ENCODE measurements around the gene EHMT1. TPM values are rescaled to one million over a fixed set of nuclear protein-coding genes. Genes with fewer than 3 reads are reported as not detected.

EHMT1 gene
- total RNA-seq, 6 experiments from 2014 or later = 26.8 to 51.9 (median 36.7) TPM

GRCh38 chr9:137797206-137798120 is 178.7 kb downstream of the EHMT1 start:
- ATAC-seq = no peak
- TF ChIP-seq POLR2A (IDR thresholded peaks at IDR 0.05) (no peak), CTCF (IDR thresholded peaks at IDR 0.05) (no peak)
- H3K9me3 ChIP-seq = no peaks in the 10 kb centered on the region
- no peak overlapping the region for H3K27ac ChIP-seq
- H3K4me1 ChIP-seq = peaks cover 0 to 12% (median 3%) of the 10 kb centered on the region in 4 donors
- H3K27me3 ChIP-seq = no peaks in the 10 kb centered on the region
- no peak overlapping the region for H3K4me3 ChIP-seq
- H3K36me3 ChIP-seq = peaks cover 0 to 28% (median 8%) of the 10 kb centered on the region in 4 donors
- WGBS (ENCODE audit: insufficient coverage, low coverage, low lambda C conversion rate, missing lambda C conversion rate) = 93% methylated on average over 16 of the region's 19 CpGs
- peak in 1 of 3 donors; percentile 39 for DNase-seq
- intact Hi-C loops (cut with DNase I) = no loop called here

- 97% methylated on average over 9 of the region's 9 CpGs for WGBS (ENCODE audit: insufficient coverage, low coverage, low lambda C conversion rate, missing lambda C conversion rate)
- Histone ChIP-seq H3K4me3 (no peak overlapping the region), H3K27ac (no peak overlapping the region), H3K4me1 (peaks cover 0 to 12% (median 3%) of the 10 kb centered on the region in 4 donors), H3K9me3 (no peaks in the 10 kb centered on the region), H3K27me3 (no peaks in the 10 kb centered on the region), H3K36me3 (peaks cover 0 to 30% (median 9%) of the 10 kb centered on the region in 4 donors)
- no peak for ATAC-seq
- DNase-seq = no peak
- TF ChIP-seq POLR2A (IDR thresholded peaks at IDR 0.05) (no peak), CTCF (IDR thresholded peaks at IDR 0.05) (no peak)
- intact Hi-C loops (cut with DNase I) = no loop called here
These were observed 179.3 kb downstream of the EHMT1 start for GRCh38 chr9:137798142-137798541.

- WGBS (ENCODE audit: insufficient coverage, low coverage, low lambda C conversion rate, missing lambda C conversion rate) = 94% methylated on average over 9 of the region's 21 CpGs
- DNase-seq (no peak), ATAC-seq (no peak)
- TF ChIP-seq POLR2A (IDR thresholded peaks at IDR 0.05) (no peak), CTCF (IDR thresholded peaks at IDR 0.05) (no peak)
- no peaks in the 10 kb centered on the region for H3K27me3 ChIP-seq
- no peak overlapping the region for H3K4me3 ChIP-seq
- peaks cover 0 to 29% (median 9%) of the 10 kb centered on the region in 4 donors for H3K36me3 ChIP-seq
- H3K4me1 ChIP-seq = peaks cover 0 to 10% (median 3%) of the 10 kb centered on the region in 4 donors
- intact Hi-C loops (cut with DNase I) = no loop called here
- no peaks in the 10 kb centered on the region for H3K9me3 ChIP-seq
- no peak overlapping the region for H3K27ac ChIP-seq
These were observed 180.3 kb downstream of the EHMT1 start for GRCh38 chr9:137798901-137799629.

- no peak for DNase-seq
- H3K4me3 ChIP-seq = no peak overlapping the region
- TF ChIP-seq POLR2A (IDR thresholded peaks at IDR 0.05) (no peak), CTCF (IDR thresholded peaks at IDR 0.05) (no peak)
- no peak for ATAC-seq
- no peaks in the 10 kb centered on the region for H3K27me3 ChIP-seq
- WGBS (ENCODE audit: insufficient coverage, low coverage, low lambda C conversion rate, missing lambda C conversion rate) = 74% methylated on average over 5 of the region's 12 CpGs
- intact Hi-C loops (cut with DNase I) = no loop called here
- H3K9me3 ChIP-seq = no peaks in the 10 kb centered on the region
- peaks cover 0 to 4% (median 2%) of the 10 kb centered on the region in 4 donors for H3K4me1 ChIP-seq
- H3K36me3 ChIP-seq = peaks cover 0 to 29% (median 9%) of the 10 kb centered on the region in 4 donors
- no peak overlapping the region for H3K27ac ChIP-seq
These were observed 180.8 kb downstream of the EHMT1 start for GRCh38 chr9:137799630-137799983.

Data from right lobe of liver (tissue), 6 donors.